Colonic mucosa (tissue), 4 donors: ENCODE results near the gene ANO1. TPM values are rescaled to one million over a fixed set of nuclear protein-coding genes. Genes with fewer than 3 reads are reported as not detected.

Source experiments
- DNase-seq: peaks from one replicate; pipeline ENCODE4 v3.0.0-alpha.2; 2020
- H3K27ac ChIP-seq: fragments of 200-600 bp; one replicate; pipeline ENCODE4 v1.8.0; 2021
- H3K27me3 ChIP-seq: fragments of 200-600 bp; one replicate; pipeline ENCODE4 v1.8.0; 2021
- H3K36me3 ChIP-seq: fragments of 200-600 bp; one replicate; pipeline ENCODE4 v1.8.0; 2021
- H3K4me1 ChIP-seq: fragments of 200-600 bp; one replicate; pipeline ENCODE4 v1.8.0; 2021; ENCODE audit warnings: mild to moderate bottlenecking
- H3K4me3 ChIP-seq: fragments of 200-600 bp; one replicate; pipeline ENCODE4 v1.8.0; 2021
- H3K9ac ChIP-seq, 2 donors: one replicate each; pipeline ENCODE4 v1.7.0; 2013; ENCODE audit warnings: control low read depth in 2 of 2, low read depth in 2 of 2, low read length in 2 of 2
- H3K9me3 ChIP-seq: fragments of 200-600 bp; one replicate; pipeline ENCODE4 v1.8.0; 2021
- CTCF ChIP-seq: fragments of 200-600 bp; IDR thresholded peaks from one replicate; pipeline ENCODE4 v1.8.0; 2022; ENCODE audit warnings: antibody characterized with exemption, mild to moderate bottlenecking
- intact Hi-C: fragments of 100-400 bp; cut with DNase I; formaldehyde crosslinking; loops from one replicate; pipeline ENCODE4 v1.14.1; 2022
- total RNA-seq, 2 donors: library from RNA; stranded (reverse); fragmentation: NEBNext Ultra II Directional in 1 of 2; extraction: Animal tissue kit (Norgen Biotek cat#: 25700) in 1 of 2; gene quantifications; one replicate each; pipeline ENCODE4 v1.2.1, GENCODE V29; 2021
- donor health status: healthy.
- donor health status: DM: no; HTN: no; CAD: no.
- donor health status: DM: no; HTN: no; CAD: no.

Gene ANO1
- total RNA-seq, 2 donors from 2014 or later: 8.3 to 16.4 TPM

- Histone ChIP-seq H3K4me3 (no peak overlapping the region), H3K27ac (no peak overlapping the region), H3K4me1 (no peaks in the 10 kb centered on the region), H3K27me3 (no peaks in the 10 kb centered on the region), H3K9ac (no peak overlapping the region), H3K36me3 (no peaks in the 10 kb centered on the region), H3K9me3 (no peaks in the 10 kb centered on the region)
- no peak for DNase-seq
- intact Hi-C loops: no loop called here
- TF ChIP-seq CTCF: no peak
Observed at GRCh38 chr11:70151671-70152070, 73.6 kb downstream of the ANO1 start.

- intact Hi-C loops: no loop called here
- Histone ChIP-seq H3K4me3 (no peak overlapping the region), H3K4me1 (no peaks in the 10 kb centered on the region), H3K27me3 (no peaks in the 10 kb centered on the region), H3K9me3 (no peaks in the 10 kb centered on the region), H3K27ac (no peak overlapping the region), H3K36me3 (no peaks in the 10 kb centered on the region), H3K9ac (no peak overlapping the region)
- no peak for TF ChIP-seq CTCF
- no peak for DNase-seq
Observed at GRCh38 chr11:70153133-70153727, 75.1 kb downstream of the ANO1 start.

- Histone ChIP-seq H3K27me3 (no peaks in the 10 kb centered on the region), H3K4me3 (no peak overlapping the region), H3K9me3 (no peaks in the 10 kb centered on the region), H3K27ac (no peak overlapping the region), H3K9ac (no peak overlapping the region), H3K4me1 (no peaks in the 10 kb centered on the region), H3K36me3 (no peaks in the 10 kb centered on the region)
- DNase-seq: no peak
- intact Hi-C loops: no loop called here
- no peak for TF ChIP-seq CTCF
Observed at GRCh38 chr11:70155386-70155785, 77.3 kb downstream of the ANO1 start.

GRCh38 chr11:70156291-70157037, 78.3 kb downstream of the ANO1 start:
- DNase-seq: no peak
- intact Hi-C loops: no loop called here
- Histone ChIP-seq H3K9me3 (no peaks in the 10 kb centered on the region), H3K36me3 (no peaks in the 10 kb centered on the region), H3K9ac (no peak overlapping the region), H3K4me3 (no peak overlapping the region), H3K4me1 (no peaks in the 10 kb centered on the region), H3K27me3 (no peaks in the 10 kb centered on the region), H3K27ac (no peak overlapping the region)
- no peak for TF ChIP-seq CTCF

- H3K9me3 ChIP-seq: no peaks in the 10 kb centered on the region
- no peaks in the 10 kb centered on the region for H3K36me3 ChIP-seq
- no peak overlapping the region for H3K4me3 ChIP-seq
- intact Hi-C loops: no loop called here
- no peak overlapping the region for H3K9ac ChIP-seq
- no peaks in the 10 kb centered on the region for H3K27me3 ChIP-seq
- no peak overlapping the region for H3K27ac ChIP-seq
- TF ChIP-seq CTCF: no peak
- DNase-seq: no peak
- H3K4me1 ChIP-seq: no peaks in the 10 kb centered on the region
Observed at GRCh38 chr11:70158201-70158600, 80.1 kb downstream of the ANO1 start.
